ENCODE data around the gene HAUS1. TPM values are rescaled to one million over a fixed set of nuclear protein-coding genes. Genes with fewer than 3 reads are reported as not detected.

HAUS1 gene
- total and polyA plus RNA-seq, 2 of the 8 experiments (the other 6 are each of a cell fraction or from before 2014, with no cell fraction given), result 104 TPM

GRCh38 chr18:46148810-46149209 is 44.6 kb downstream of the HAUS1 start:
- H2BK20ac ChIP-seq (ENCODE audit: low read length), result no peak overlapping the region
- H4K5ac ChIP-seq (ENCODE audit: insufficient read length, low read depth, low read length), result no peak overlapping the region
- no peak overlapping the region for H3K4ac ChIP-seq (replicated peaks; ENCODE audit: insufficient read length, low read depth, low read length)
- no peaks in the 10 kb centered on the region for H3K9me3 ChIP-seq (ENCODE audit: insufficient read depth in 2 of 2, low read depth in 1 of 2, low read length in 1 of 2)
- H4K8ac ChIP-seq (ENCODE audit: extremely low read depth, insufficient read depth, low read length), result no peak overlapping the region
- WGBS, 2 experiments (ENCODE audit: extremely low coverage in 1 of 2, insufficient coverage in 1 of 2, insufficient read length in 1 of 2, insufficient replicate concordance in 2 of 2, low coverage in 1 of 2, low lambda C conversion rate in 2 of 2, missing lambda C conversion rate in 1 of 2), result 26% methylated on average over 2 of the region's 2 CpGs; no CpG with 5 or more reads in 1 of the 2 experiments
- no peaks in the 10 kb centered on the region for H3K27me3 ChIP-seq (replicated peaks in 1 of 4; ENCODE audit: control insufficient read depth in 3 of 4, extremely low read depth in 1 of 4, insufficient read depth in 3 of 4, low read length in 3 of 4)
- no peak overlapping the region for H3K4me3 ChIP-seq (ENCODE audit: extremely low read depth in 1 of 4, insufficient read depth in 2 of 4, low read depth in 3 of 4, low read length in 4 of 4)
- no peak overlapping the region for H3K14ac ChIP-seq (ENCODE audit: insufficient read length)
- H3K23me2 ChIP-seq (ENCODE audit: low read depth, low read length), result no peaks in the 10 kb centered on the region; the same call in none of the 2 replicates
- no peak overlapping the region for H3K23ac ChIP-seq (ENCODE audit: insufficient read length)
- 0 out of 2 replicates have a peak overlapping the region, but pooled peaks have one; percentile 5 for H2AFZ ChIP-seq (ENCODE audit: low read length)
- DNase-seq (ENCODE audit: low read depth in 1 of 2, low spot score in 2 of 2) (peak; percentile 43 to 79), FAIRE-seq (peak; percentile 97)
- H2BK12ac ChIP-seq (ENCODE audit: low read depth, low read length), result no peak overlapping the region
- H2AK5ac ChIP-seq (ENCODE audit: low read depth, low read length), result no peak overlapping the region
- POLR2A ChIA-PET (ENCODE audit: partially characterized antibody), result interaction anchor here (0.6 to 6.3 kb wide), 2 partner anchors 24 to 204 kb away, joined by 3 to 36 read pairs; a partner anchor contains a TSS
- no peak overlapping the region for H3K56ac ChIP-seq (replicated peaks; ENCODE audit: insufficient read length, low read depth, low read length)
- CTCF ChIA-PET (ENCODE audit: partially characterized antibody), result interaction anchor here (0.7 to 12.3 kb wide), 23 partner anchors 8 to 509 kb away, joined by 3 to 114 read pairs (median 5); a partner anchor contains a TSS
- H3K9ac ChIP-seq (replicated peaks in 1 of 4; ENCODE audit: extremely low read depth in 1 of 4, low read depth in 3 of 4, low read length in 3 of 4), result no peak overlapping the region
- TF ChIP-seq E2F6 (IDR thresholded peaks at IDR 0.05) (peak; percentile 39; the same call in 1 of the 2 replicates), YY1 (IDR thresholded peaks at IDR 0.05; ENCODE audit: low read depth, low read length) (0 out of 2 replicates have a peak, but pooled peaks have one; percentile 25), RAD21 (IDR thresholded peaks at IDR 0.05 in 1 of 2, conservative IDR thresholded peaks at IDR 0.05 in 1 of 2; ENCODE audit: low read depth in 2 of 2, low read length in 2 of 2) (peak; percentile 84), TAF7 (optimal IDR thresholded peaks at IDR 0.05; ENCODE audit: borderline replicate concordance, low read depth, low read length) (no peak), CTCF (IDR thresholded peaks at IDR 0.05; ENCODE audit: control extremely low read depth in 1 of 3, insufficient read depth in 1 of 3, low read depth in 1 of 3, low read length in 3 of 3) (peak in 2 of 3 experiments; percentile 57 to 73; a peak in 2 of 4 replicates), RBBP5 (IDR thresholded peaks at IDR 0.05; ENCODE audit: borderline replicate concordance, low read depth, low read length) (no peak)
- no peak overlapping the region for H2BK120ac ChIP-seq (replicated peaks; ENCODE audit: low read depth, low read length)
- H3K4me2 ChIP-seq (ENCODE audit: insufficient read depth in 1 of 2, low read depth in 2 of 2, low read length in 2 of 2), result no peak overlapping the region
- H3K79me1 ChIP-seq (ENCODE audit: low read depth, low read length), result no peaks in the 10 kb centered on the region
- no peak overlapping the region for H3K18ac ChIP-seq (ENCODE audit: extremely low read depth, low read length)
- no peak overlapping the region for H4K91ac ChIP-seq (replicated peaks; ENCODE audit: insufficient read length, low read length)
- no peak overlapping the region for H3K27ac ChIP-seq (ENCODE audit: low read depth, low read length)
- H3K4me1 ChIP-seq (replicated peaks in 1 of 4; ENCODE audit: control insufficient read depth in 3 of 4, insufficient read depth in 4 of 4, low read length in 3 of 4), result peaks cover 10 to 17% (median 11%) of the 10 kb centered on the region in 4 experiments
- no peaks in the 10 kb centered on the region for H3K36me3 ChIP-seq (ENCODE audit: control insufficient read depth in 2 of 4, insufficient read depth in 4 of 4, low read length in 3 of 4)
- no peaks in the 10 kb centered on the region for H4K20me1 ChIP-seq (replicated peaks in 1 of 2; ENCODE audit: control insufficient read depth in 1 of 2, insufficient read depth in 2 of 2, low read length in 2 of 2)
- H2BK15ac ChIP-seq (ENCODE audit: low read length), result peak overlapping the region; percentile 20; the same call in 1 of the 2 replicates
- H3K79me2 ChIP-seq (ENCODE audit: control insufficient read depth in 1 of 2, insufficient read depth in 2 of 2, low read length in 2 of 2), result no peaks in the 10 kb centered on the region
- H2BK5ac ChIP-seq (ENCODE audit: low read depth, low read length), result no peak overlapping the region
